Fibroblast of lung (primary cell): ENCODE measurements around the gene C1orf210. TPM values are rescaled to one million over a fixed set of nuclear protein-coding genes. Genes with fewer than 3 reads are reported as not detected.
A peak's percentile ranks its signal among the peaks of the same experiment; 100 is the strongest.

Experiments
- DNase-seq, 2 donors: peaks; one replicate each; pipeline versions ENCODE4 v3.0.0 to v3.0.0-alpha.2; 2010; ENCODE audit warnings: low read depth in 2 of 2
- H2AFZ ChIP-seq: 2 replicates; pipeline ENCODE4 v1.5.1; 2012; ENCODE audit warnings: low read length, control low read depth, inconsistent platforms
- H3K27ac ChIP-seq: 2 replicates; pipeline ENCODE4 v1.5.1; 2011; ENCODE audit warnings: low read length, control low read depth; ENCODE audit not compliant: insufficient read depth
- H3K27me3 ChIP-seq: 2 replicates; pipeline ENCODE4 v1.5.1; 2011; ENCODE audit warnings: mild to moderate bottlenecking, low read length; ENCODE audit not compliant: control insufficient read depth, insufficient read depth
- H3K36me3 ChIP-seq: 2 replicates; pipeline ENCODE4 v1.5.1; 2011; ENCODE audit warnings: low read length; ENCODE audit not compliant: control insufficient read depth, insufficient read depth
- H3K4me1 ChIP-seq: 2 replicates; pipeline ENCODE4 v1.5.1; 2011; ENCODE audit warnings: low read length; ENCODE audit not compliant: control insufficient read depth, insufficient read depth; ENCODE audit errors: extremely low read depth
- H3K4me2 ChIP-seq: 2 replicates; pipeline ENCODE4 v1.5.1; 2011; ENCODE audit warnings: low read length, control low read depth; ENCODE audit not compliant: insufficient read depth; ENCODE audit errors: extremely low read depth
- H3K4me3 ChIP-seq, 4 experiments: fragments of 200-600 bp in 1 of 4; sonication (generic) in 1 of 4; replicated peaks in 1 of 4; 2 replicates each; pipeline ENCODE4 v1.5.1; 2011 to 2016; ENCODE audit warnings: low read length in 4 of 4, low read depth in 3 of 4, mild to moderate bottlenecking in 3 of 4, control low read depth in 2 of 4, inconsistent platforms in 1 of 4, mixed read lengths in 1 of 4; ENCODE audit not compliant: insufficient read depth in 1 of 4; ENCODE audit errors: control extremely low read depth in 1 of 4
- H3K79me2 ChIP-seq: 2 replicates; pipeline ENCODE4 v1.5.1; 2012; ENCODE audit warnings: mild to moderate bottlenecking, low read length, inconsistent platforms; ENCODE audit not compliant: control insufficient read depth, insufficient read depth
- H3K9ac ChIP-seq: 2 replicates; pipeline ENCODE4 v1.5.1; 2011; ENCODE audit warnings: mild to moderate bottlenecking, low read length, control low read depth; ENCODE audit not compliant: insufficient read depth
- H3K9me3 ChIP-seq: 2 replicates; pipeline ENCODE4 v1.5.1; 2012; ENCODE audit warnings: low read depth, low read length; ENCODE audit not compliant: control insufficient read depth, insufficient read depth
- H4K20me1 ChIP-seq: 2 replicates; pipeline ENCODE4 v1.5.1; 2011; ENCODE audit warnings: low read length; ENCODE audit not compliant: control insufficient read depth, insufficient read depth; ENCODE audit errors: extremely low read depth
- EZH2 ChIP-seq: IDR thresholded peaks from 2 replicates; pipeline ENCODE4 v1.5.1; 2012; ENCODE audit warnings: low read length, control low read depth, mild to moderate bottlenecking; ENCODE audit errors: missing control alignments
- polyA plus RNA-seq, 2 donors: library from polyadenylated mRNA; depleted of rRNA in 1 of 2; stranded (reverse) in 1 of 2; unstranded in 1 of 2; fragments of >200 nt; gene quantifications; 2 replicates each; pipeline ENCODE4 v1.2.1, GENCODE V29; 2011 to 2012; ENCODE audit warnings: missing spikeins in 1 of 2
- total RNA-seq: library from RNA; depleted of rRNA; stranded (reverse); fragments of >200 nt; gene quantifications from 2 replicates; pipeline ENCODE4 v1.2.1, GENCODE V29; 2014
- TF ChIP-seq, protein P1 (sequence below), 2 donors: IDR thresholded peaks in 1 of 2; conservative IDR thresholded peaks in 1 of 2; 1 replicate in 1 of 2; 2 replicates in 1 of 2; pipeline ENCODE4 v1.5.1; 2011 to 2012; ENCODE audit warnings: low read length in 2 of 2, control low read depth in 1 of 2, inconsistent platforms in 1 of 2, low read depth in 1 of 2, mild to moderate bottlenecking in 1 of 2

C1orf210 gene
- total and polyA plus RNA-seq, 2 donors (not counting 1 experiment from before 2014, with no cell fraction given): not detected

DNA sequence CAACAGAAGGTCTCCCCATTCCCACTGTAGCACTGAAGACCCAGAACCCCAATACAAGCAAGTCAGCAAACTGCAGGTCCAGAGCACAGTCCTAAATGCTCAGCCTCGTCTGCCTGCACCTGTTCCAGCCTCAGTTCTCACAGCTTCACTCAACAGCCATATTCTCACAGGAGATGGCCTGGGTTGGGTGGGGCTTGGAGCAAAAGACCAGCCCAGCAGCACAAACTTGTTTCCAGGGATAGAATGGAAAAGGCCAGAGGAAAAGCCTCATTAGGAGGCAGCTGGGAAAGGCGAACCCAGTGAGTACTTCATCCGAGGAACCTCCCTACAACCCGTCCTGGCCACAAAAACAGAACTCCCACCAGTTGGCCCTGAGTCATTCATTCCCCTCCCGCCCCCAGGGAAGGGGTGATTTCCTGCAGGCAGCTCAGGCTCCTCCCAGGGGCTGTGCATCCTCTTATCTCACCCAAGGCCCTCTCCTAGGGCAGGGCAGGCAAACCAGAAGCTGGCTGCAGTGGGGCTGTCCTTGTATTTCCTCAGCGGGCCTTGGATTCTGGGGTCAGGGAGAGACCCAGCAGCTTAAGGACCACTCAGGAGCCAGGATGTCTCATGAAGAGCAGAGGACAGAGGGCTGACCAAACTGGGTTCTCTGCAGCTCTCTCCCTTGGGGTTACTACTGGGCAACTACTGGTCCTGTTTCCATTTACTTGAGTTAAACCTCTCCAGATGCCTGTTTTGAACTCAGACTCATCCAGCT lies 44.8 kb upstream of the C1orf210 start:
- H3K9me3 ChIP-seq: no peaks in the 10 kb centered on the region
- H3K79me2 ChIP-seq: no peaks in the 10 kb centered on the region
- no peak for TF ChIP-seq EZH2
- TF ChIP-seq, protein P1, sequence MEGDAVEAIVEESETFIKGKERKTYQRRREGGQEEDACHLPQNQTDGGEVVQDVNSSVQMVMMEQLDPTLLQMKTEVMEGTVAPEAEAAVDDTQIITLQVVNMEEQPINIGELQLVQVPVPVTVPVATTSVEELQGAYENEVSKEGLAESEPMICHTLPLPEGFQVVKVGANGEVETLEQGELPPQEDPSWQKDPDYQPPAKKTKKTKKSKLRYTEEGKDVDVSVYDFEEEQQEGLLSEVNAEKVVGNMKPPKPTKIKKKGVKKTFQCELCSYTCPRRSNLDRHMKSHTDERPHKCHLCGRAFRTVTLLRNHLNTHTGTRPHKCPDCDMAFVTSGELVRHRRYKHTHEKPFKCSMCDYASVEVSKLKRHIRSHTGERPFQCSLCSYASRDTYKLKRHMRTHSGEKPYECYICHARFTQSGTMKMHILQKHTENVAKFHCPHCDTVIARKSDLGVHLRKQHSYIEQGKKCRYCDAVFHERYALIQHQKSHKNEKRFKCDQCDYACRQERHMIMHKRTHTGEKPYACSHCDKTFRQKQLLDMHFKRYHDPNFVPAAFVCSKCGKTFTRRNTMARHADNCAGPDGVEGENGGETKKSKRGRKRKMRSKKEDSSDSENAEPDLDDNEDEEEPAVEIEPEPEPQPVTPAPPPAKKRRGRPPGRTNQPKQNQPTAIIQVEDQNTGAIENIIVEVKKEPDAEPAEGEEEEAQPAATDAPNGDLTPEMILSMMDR (conservative IDR thresholded peaks at IDR 0.05 in 1 of 2, IDR thresholded peaks at IDR 0.05 in 1 of 2; ENCODE audit: low read depth in 1 of 2, low read length in 2 of 2): no peak
- no peak overlapping the region for H3K9ac ChIP-seq
- DNase-seq: peak; percentile 46 to 88
- H3K27me3 ChIP-seq: no peaks in the 10 kb centered on the region
- no peak overlapping the region for H3K4me3 ChIP-seq
- peak overlapping the region; percentile 44 for H2AFZ ChIP-seq
- H3K4me1 ChIP-seq: no peaks in the 10 kb centered on the region
- no peaks in the 10 kb centered on the region for H3K36me3 ChIP-seq
- H4K20me1 ChIP-seq: no peaks in the 10 kb centered on the region
- no peak overlapping the region for H3K27ac ChIP-seq
- no peak overlapping the region for H3K4me2 ChIP-seq

- Histone ChIP-seq H3K79me2 (no peaks in the 10 kb centered on the region), H3K27ac (no peak overlapping the region), H3K9me3 (no peaks in the 10 kb centered on the region), H3K4me1 (no peaks in the 10 kb centered on the region), H4K20me1 (no peaks in the 10 kb centered on the region), H2AFZ (no peak overlapping the region), H3K4me3 (no peak overlapping the region), H3K36me3 (no peaks in the 10 kb centered on the region), H3K27me3 (no peaks in the 10 kb centered on the region), H3K9ac (no peak overlapping the region), H3K4me2 (no peak overlapping the region)
- DNase-seq: no peak
- TF ChIP-seq, protein P1 (conservative IDR thresholded peaks at IDR 0.05 in 1 of 2, IDR thresholded peaks at IDR 0.05 in 1 of 2; ENCODE audit: low read depth in 1 of 2, low read length in 2 of 2): no peak
- no peak for TF ChIP-seq EZH2
Measured at GRCh38 chr1:43327549-43328292, 42.3 kb upstream of the C1orf210 start.

- Histone ChIP-seq H3K9me3 (no peaks in the 10 kb centered on the region), H3K9ac (no peak overlapping the region), H3K27ac (no peak overlapping the region), H3K4me1 (no peaks in the 10 kb centered on the region), H3K4me3 (no peak overlapping the region), H4K20me1 (no peaks in the 10 kb centered on the region), H3K79me2 (no peaks in the 10 kb centered on the region), H2AFZ (no peak overlapping the region), H3K36me3 (no peaks in the 10 kb centered on the region), H3K27me3 (no peaks in the 10 kb centered on the region), H3K4me2 (no peak overlapping the region)
- no peak for DNase-seq
- TF ChIP-seq, protein P1 (conservative IDR thresholded peaks at IDR 0.05 in 1 of 2, IDR thresholded peaks at IDR 0.05 in 1 of 2; ENCODE audit: low read depth in 1 of 2, low read length in 2 of 2): no peak
- TF ChIP-seq EZH2: no peak
Measured at GRCh38 chr1:43325381-43325780, 40.0 kb upstream of the C1orf210 start.
